Activated CD8-positive, alpha-beta memory T cell treated with anti-CD3 and anti-CD28 coated beads for 48 hours (primary cell): Measurements from ENCODE around the gene CUL1.

Source experiments
- DNase-seq, 3 experiments: peaks; one replicate each; pipeline ENCODE4 v3.0.0-alpha.2; 2020; ENCODE audit warnings: low read depth in 2 of 3, low spot score in 2 of 3

The CUL1 gene

GRCh38 chr7:148803094-148803493 lies 104.4 kb downstream of the CUL1 start:
- DNase-seq: no peak

GRCh38 chr7:148804343-148805235 lies 105.9 kb downstream of the CUL1 start:
- no peak for DNase-seq

- DNase-seq: no peak
These were observed 107.5 kb downstream of the CUL1 start for GRCh38 chr7:148806187-148806586.

GRCh38 chr7:148807436-148807835 lies 108.7 kb downstream of the CUL1 start:
- no peak for DNase-seq

- DNase-seq: no peak
These were observed 111.2 kb downstream of the CUL1 start for GRCh38 chr7:148809856-148810255.

- no peak for DNase-seq
These were observed 113.2 kb downstream of the CUL1 start for GRCh38 chr7:148811892-148812291.

GRCh38 chr7:148813890-148814289 lies 115.2 kb downstream of the CUL1 start:
- no peak for DNase-seq

- DNase-seq: no peak
These were observed 116.3 kb downstream of the CUL1 start for GRCh38 chr7:148814922-148815559.

GRCh38 chr7:148815612-148816011 lies 116.9 kb downstream of the CUL1 start:
- DNase-seq: no peak

- DNase-seq: no peak
These were observed 121.1 kb downstream of the CUL1 start for GRCh38 chr7:148819697-148820360.

- DNase-seq: no peak
These were observed 122.7 kb downstream of the CUL1 start for GRCh38 chr7:148821422-148821821.

GRCh38 chr7:148824864-148825263 lies 126.2 kb downstream of the CUL1 start:
- no peak for DNase-seq

- no peak for DNase-seq
These were observed 126.6 kb downstream of the CUL1 start for GRCh38 chr7:148825338-148825737.

GRCh38 chr7:148828965-148829364 lies 130.3 kb downstream of the CUL1 start:
- DNase-seq: no peak

- DNase-seq: no peak
These were observed 132.4 kb downstream of the CUL1 start for GRCh38 chr7:148830897-148831692.

- DNase-seq: no peak
These were observed 133.1 kb downstream of the CUL1 start for GRCh38 chr7:148831782-148832181.

GRCh38 chr7:148834605-148835004 lies 135.9 kb downstream of the CUL1 start:
- DNase-seq: no peak

- DNase-seq: no peak
These were observed 137.2 kb downstream of the CUL1 start for GRCh38 chr7:148835854-148836253.

GRCh38 chr7:148838905-148839304 lies 140.2 kb downstream of the CUL1 start:
- DNase-seq: no peak

GRCh38 chr7:148847815-148848734 lies 149.4 kb downstream of the CUL1 start:
- no peak for DNase-seq
